ENCODE data around the gene PTAFR.

Gene PTAFR

GRCh38 chr1:28145728-28146127, 30.8 kb downstream of the PTAFR start:
- H3F3A ChIP-seq (ENCODE audit: control insufficient read depth, insufficient read depth) = peaks cover 13% of the 10 kb centered on the region

GRCh38 chr1:28144203-28145135, 32.0 kb downstream of the PTAFR start:
- no peaks in the 10 kb centered on the region for H3K27me3 ChIP-seq (ENCODE audit: control insufficient read depth, low read length)
- no peaks in the 10 kb centered on the region for H3K9me3 ChIP-seq (ENCODE audit: control insufficient read depth, insufficient read depth, low read length)
- H3K36me3 ChIP-seq (ENCODE audit: control insufficient read depth, low read length) = no peaks in the 10 kb centered on the region
- H3K79me2 ChIP-seq (ENCODE audit: control insufficient read depth, low read length) = no peaks in the 10 kb centered on the region
- H3K9me2 ChIP-seq (replicated peaks; ENCODE audit: control insufficient read depth, low read length) = no peaks in the 10 kb centered on the region
- H3K4me1 ChIP-seq (ENCODE audit: control insufficient read depth, low read length) = peaks cover 68% of the 10 kb centered on the region
- peak overlapping the region; percentile 58 for H3K4me2 ChIP-seq (ENCODE audit: low read length)
- H3F3A ChIP-seq (ENCODE audit: control insufficient read depth, insufficient read depth) = peaks cover 13% of the 10 kb centered on the region
- peak overlapping the region; percentile 38 for H3K27ac ChIP-seq (ENCODE audit: low read depth, low read length)
- TF ChIP-seq CTCF (IDR thresholded peaks at IDR 0.05; ENCODE audit: low read depth, low read length, poor library complexity, severe bottlenecking) (no peak), EZH2phosphoT487 (IDR thresholded peaks at IDR 0.05; ENCODE audit: borderline replicate concordance, low read length) (no peak)
- no peaks in the 10 kb centered on the region for H4K20me1 ChIP-seq (ENCODE audit: control insufficient read depth, insufficient read depth, low read depth, low read length)
- peak overlapping the region; percentile 11 for H3K4me3 ChIP-seq (ENCODE audit: low read length)

More at GRCh38 chr1:28145728-28146127, 30.8 kb downstream of the PTAFR start:
- H3K4me2 ChIP-seq (ENCODE audit: low read length) = no peak overlapping the region
- no peaks in the 10 kb centered on the region for H3K9me2 ChIP-seq (replicated peaks; ENCODE audit: control insufficient read depth, low read length)
- H3K36me3 ChIP-seq (ENCODE audit: control insufficient read depth, low read length) = no peaks in the 10 kb centered on the region
- H3K4me1 ChIP-seq (ENCODE audit: control insufficient read depth, low read length) = peaks cover 71% of the 10 kb centered on the region
- no peaks in the 10 kb centered on the region for H4K20me1 ChIP-seq (ENCODE audit: control insufficient read depth, insufficient read depth, low read depth, low read length)
- H3K4me3 ChIP-seq (ENCODE audit: low read length) = no peak overlapping the region
- peak overlapping the region; percentile 97 for H3K27ac ChIP-seq (ENCODE audit: low read depth, low read length)
- TF ChIP-seq EZH2phosphoT487 (IDR thresholded peaks at IDR 0.05; ENCODE audit: borderline replicate concordance, low read length) (no peak), CTCF (IDR thresholded peaks at IDR 0.05; ENCODE audit: low read depth, low read length, poor library complexity, severe bottlenecking) (no peak)
- H3K79me2 ChIP-seq (ENCODE audit: control insufficient read depth, low read length) = no peaks in the 10 kb centered on the region
- no peaks in the 10 kb centered on the region for H3K9me3 ChIP-seq (ENCODE audit: control insufficient read depth, insufficient read depth, low read length)
- H3K27me3 ChIP-seq (ENCODE audit: control insufficient read depth, low read length) = no peaks in the 10 kb centered on the region

GRCh38 chr1:28143496-28144202, 32.8 kb downstream of the PTAFR start:
- Histone ChIP-seq H3F3A (ENCODE audit: control insufficient read depth, insufficient read depth) (peaks cover 16% of the 10 kb centered on the region), H3K27me3 (ENCODE audit: control insufficient read depth, low read length) (no peaks in the 10 kb centered on the region), H3K36me3 (ENCODE audit: control insufficient read depth, low read length) (no peaks in the 10 kb centered on the region), H4K20me1 (ENCODE audit: control insufficient read depth, insufficient read depth, low read depth, low read length) (no peaks in the 10 kb centered on the region), H3K9me3 (ENCODE audit: control insufficient read depth, insufficient read depth, low read length) (no peaks in the 10 kb centered on the region), H3K27ac (ENCODE audit: low read depth, low read length) (no peak overlapping the region), H3K9me2 (replicated peaks; ENCODE audit: control insufficient read depth, low read length) (no peaks in the 10 kb centered on the region), H3K4me1 (ENCODE audit: control insufficient read depth, low read length) (peaks cover 68% of the 10 kb centered on the region), H3K4me3 (ENCODE audit: low read length) (no peak overlapping the region), H3K4me2 (ENCODE audit: low read length) (no peak overlapping the region), H3K79me2 (ENCODE audit: control insufficient read depth, low read length) (no peaks in the 10 kb centered on the region)
- TF ChIP-seq EZH2phosphoT487 (IDR thresholded peaks at IDR 0.05; ENCODE audit: borderline replicate concordance, low read length) = no peak
- TF ChIP-seq CTCF (IDR thresholded peaks at IDR 0.05; ENCODE audit: low read depth, low read length, poor library complexity, severe bottlenecking) = no peak
